H1 (cell line): Measurements from ENCODE around the gene GPR139.

Experiments
- EP300 ChIP-seq, 2 experiments: IDR thresholded peaks; 1 replicate in 1 of 2; 2 replicates in 1 of 2; pipeline ENCODE4 v1.6.1; 2011 to 2012; ENCODE audit warnings: low read depth in 2 of 2, low read length in 2 of 2, mild to moderate bottlenecking in 2 of 2, borderline replicate concordance in 1 of 2, inconsistent platforms in 1 of 2, moderate library complexity in 1 of 2
- EZH2 ChIP-seq: fragments of 200-600 bp; sonication (generic); IDR thresholded peaks from 2 replicates; pipeline ENCODE4 v1.7.1; 2012; ENCODE audit warnings: low read depth, mild to moderate bottlenecking, moderate library complexity, low read length, inconsistent platforms; ENCODE audit not compliant: severe bottlenecking
- SP1 ChIP-seq: IDR thresholded peaks from 2 replicates; pipeline ENCODE4 v1.6.1; 2011; ENCODE audit warnings: low read depth, low read length
- TF ChIP-seq, protein P1 (sequence below): IDR thresholded peaks from 2 replicates; pipeline ENCODE4 v1.6.1; 2012; ENCODE audit warnings: inconsistent platforms
- TF ChIP-seq, protein P2 (sequence below), 3 experiments: IDR thresholded peaks; 1 replicate in 2 of 3; 2 replicates in 1 of 3; pipeline versions ENCODE4 v1.5.1 to v1.6.1; 2011; ENCODE audit warnings: low read length in 3 of 3, mild to moderate bottlenecking in 3 of 3, inconsistent platforms in 2 of 3, low read depth in 1 of 3, moderate library complexity in 1 of 3; ENCODE audit not compliant: insufficient read depth in 1 of 3; ENCODE audit errors: control extremely low read depth in 1 of 3
- TF ChIP-seq, protein P3 (sequence below): IDR thresholded peaks from 2 replicates; pipeline ENCODE4 v1.6.1; 2011; ENCODE audit warnings: low read length, improper control_type of control experiment

DNA sequence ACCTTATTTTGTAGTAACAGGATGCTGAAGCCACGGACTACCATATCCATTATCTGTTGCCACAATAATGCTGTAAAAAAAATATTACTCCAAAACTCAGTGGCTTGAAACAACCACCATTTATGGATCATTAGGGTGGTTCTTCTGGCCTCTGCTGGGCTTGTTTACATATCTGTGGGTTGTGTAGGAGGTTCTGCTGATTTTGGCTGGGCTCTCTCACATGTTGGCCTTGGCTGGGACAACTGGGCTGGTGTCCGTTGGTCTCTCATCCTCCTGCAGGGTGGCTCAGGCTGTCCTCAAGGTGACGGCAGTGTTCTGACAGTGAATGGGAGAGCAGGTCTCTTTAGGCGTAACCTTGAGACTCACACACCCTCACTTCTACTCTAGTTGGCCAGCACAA is 76.0 kb downstream of the GPR139 start:
- TF ChIP-seq, protein P1, sequence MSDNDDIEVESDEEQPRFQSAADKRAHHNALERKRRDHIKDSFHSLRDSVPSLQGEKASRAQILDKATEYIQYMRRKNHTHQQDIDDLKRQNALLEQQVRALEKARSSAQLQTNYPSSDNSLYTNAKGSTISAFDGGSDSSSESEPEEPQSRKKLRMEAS: no peak
- TF ChIP-seq SP1 (no peak), EZH2 (no peak), EP300 (IDR thresholded peaks at IDR 0.05; ENCODE audit: borderline replicate concordance in 1 of 2, low read depth in 2 of 2, low read length in 2 of 2) (no peak)
- TF ChIP-seq, protein P2, sequence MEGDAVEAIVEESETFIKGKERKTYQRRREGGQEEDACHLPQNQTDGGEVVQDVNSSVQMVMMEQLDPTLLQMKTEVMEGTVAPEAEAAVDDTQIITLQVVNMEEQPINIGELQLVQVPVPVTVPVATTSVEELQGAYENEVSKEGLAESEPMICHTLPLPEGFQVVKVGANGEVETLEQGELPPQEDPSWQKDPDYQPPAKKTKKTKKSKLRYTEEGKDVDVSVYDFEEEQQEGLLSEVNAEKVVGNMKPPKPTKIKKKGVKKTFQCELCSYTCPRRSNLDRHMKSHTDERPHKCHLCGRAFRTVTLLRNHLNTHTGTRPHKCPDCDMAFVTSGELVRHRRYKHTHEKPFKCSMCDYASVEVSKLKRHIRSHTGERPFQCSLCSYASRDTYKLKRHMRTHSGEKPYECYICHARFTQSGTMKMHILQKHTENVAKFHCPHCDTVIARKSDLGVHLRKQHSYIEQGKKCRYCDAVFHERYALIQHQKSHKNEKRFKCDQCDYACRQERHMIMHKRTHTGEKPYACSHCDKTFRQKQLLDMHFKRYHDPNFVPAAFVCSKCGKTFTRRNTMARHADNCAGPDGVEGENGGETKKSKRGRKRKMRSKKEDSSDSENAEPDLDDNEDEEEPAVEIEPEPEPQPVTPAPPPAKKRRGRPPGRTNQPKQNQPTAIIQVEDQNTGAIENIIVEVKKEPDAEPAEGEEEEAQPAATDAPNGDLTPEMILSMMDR (IDR thresholded peaks at IDR 0.05; ENCODE audit: control extremely low read depth in 1 of 3, insufficient read depth in 1 of 3, low read depth in 1 of 3, low read length in 3 of 3): no peak
- TF ChIP-seq, protein P3, sequence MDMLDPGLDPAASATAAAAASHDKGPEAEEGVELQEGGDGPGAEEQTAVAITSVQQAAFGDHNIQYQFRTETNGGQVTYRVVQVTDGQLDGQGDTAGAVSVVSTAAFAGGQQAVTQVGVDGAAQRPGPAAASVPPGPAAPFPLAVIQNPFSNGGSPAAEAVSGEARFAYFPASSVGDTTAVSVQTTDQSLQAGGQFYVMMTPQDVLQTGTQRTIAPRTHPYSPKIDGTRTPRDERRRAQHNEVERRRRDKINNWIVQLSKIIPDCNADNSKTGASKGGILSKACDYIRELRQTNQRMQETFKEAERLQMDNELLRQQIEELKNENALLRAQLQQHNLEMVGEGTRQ: no peak
